ENCODE results near the gene C1QTNF4. TPM values are rescaled to one million over a fixed set of nuclear protein-coding genes. Genes with fewer than 3 reads are reported as not detected.

C1QTNF4 gene
- total RNA-seq, 1 experiment from 2014 or later = 0.22 TPM

GRCh38 chr11:47593492-47593933 is 698 bp downstream of the C1QTNF4 start:
- Histone ChIP-seq H3K27me3 (ENCODE audit: insufficient read depth, low read depth) (peaks cover 22% of the 10 kb centered on the region; the same call in 1 of the 2 replicates), H2AFZ (no peak overlapping the region), H4K20me1 (ENCODE audit: insufficient read depth) (no peaks in the 10 kb centered on the region), H3K36me3 (ENCODE audit: low read depth) (no peaks in the 10 kb centered on the region), H3K9me2 (ENCODE audit: insufficient read depth) (no peaks in the 10 kb centered on the region), H3K4me2 (no peak overlapping the region), H3K27ac (no peak overlapping the region), H3K9me3 (ENCODE audit: insufficient read depth, low read depth) (no peaks in the 10 kb centered on the region), H3K4me3 (no peak overlapping the region), H3K4me1 (replicated peaks; ENCODE audit: insufficient read depth) (no peaks in the 10 kb centered on the region), H3K79me2 (ENCODE audit: low read depth) (no peaks in the 10 kb centered on the region), H3F3A (ENCODE audit: insufficient read depth, low read depth) (peaks cover 7% of the 10 kb centered on the region; the same call in 1 of the 2 replicates)
- intact Hi-C loops (cut with micrococcal nuclease; ENCODE audit: unreplicated experiment) = no loop called here
- ChIA-PET POLR2A (ENCODE audit: unreplicated experiment) (no interaction called here), CTCF (no interaction called here)
- no peak for TF ChIP-seq CTCF (conservative IDR thresholded peaks at IDR 0.05)
- no peak for TF ChIP-seq EZH2 (IDR thresholded peaks at IDR 0.05; ENCODE audit: low read depth)
- BruUV-seq (replicated peaks) = no TSS peak
- no peak for DNase-seq

- Histone ChIP-seq H3K27ac (no peak overlapping the region), H3K9me3 (ENCODE audit: insufficient read depth, low read depth) (no peaks in the 10 kb centered on the region), H3K36me3 (ENCODE audit: low read depth) (no peaks in the 10 kb centered on the region), H3K9me2 (ENCODE audit: insufficient read depth) (no peaks in the 10 kb centered on the region), H3F3A (ENCODE audit: insufficient read depth, low read depth) (peaks cover 7% of the 10 kb centered on the region; the same call in 1 of the 2 replicates), H3K4me1 (replicated peaks; ENCODE audit: insufficient read depth) (no peaks in the 10 kb centered on the region), H2AFZ (no peak overlapping the region), H3K4me3 (no peak overlapping the region), H3K27me3 (ENCODE audit: insufficient read depth, low read depth) (peaks cover 22% of the 10 kb centered on the region; the same call in 1 of the 2 replicates), H4K20me1 (ENCODE audit: insufficient read depth) (no peaks in the 10 kb centered on the region), H3K4me2 (no peak overlapping the region), H3K79me2 (ENCODE audit: low read depth) (no peaks in the 10 kb centered on the region)
- ChIA-PET POLR2A (ENCODE audit: unreplicated experiment) (no interaction called here), CTCF (no interaction called here)
- intact Hi-C loops (cut with micrococcal nuclease; ENCODE audit: unreplicated experiment) = no loop called here
- DNase-seq = no peak
- BruUV-seq (replicated peaks) = no TSS peak
- TF ChIP-seq CTCF (conservative IDR thresholded peaks at IDR 0.05) (no peak), EZH2 (IDR thresholded peaks at IDR 0.05; ENCODE audit: low read depth) (no peak)
Measured at GRCh38 chr11:47592970-47593369, 1.2 kb downstream of the C1QTNF4 start.

- Histone ChIP-seq H3K4me2 (no peak overlapping the region), H3F3A (ENCODE audit: insufficient read depth, low read depth) (peaks cover 7% of the 10 kb centered on the region; the same call in 1 of the 2 replicates), H3K9me3 (ENCODE audit: insufficient read depth, low read depth) (no peaks in the 10 kb centered on the region), H3K9me2 (ENCODE audit: insufficient read depth) (no peaks in the 10 kb centered on the region), H4K20me1 (ENCODE audit: insufficient read depth) (no peaks in the 10 kb centered on the region), H3K27me3 (ENCODE audit: insufficient read depth, low read depth) (peaks cover 22% of the 10 kb centered on the region; the same call in 1 of the 2 replicates), H3K4me3 (no peak overlapping the region), H3K27ac (no peak overlapping the region), H2AFZ (no peak overlapping the region), H3K79me2 (ENCODE audit: low read depth) (no peaks in the 10 kb centered on the region), H3K36me3 (ENCODE audit: low read depth) (no peaks in the 10 kb centered on the region), H3K4me1 (replicated peaks; ENCODE audit: insufficient read depth) (no peaks in the 10 kb centered on the region)
- CTCF ChIA-PET = no interaction called here
- no peak for DNase-seq
- intact Hi-C loops (cut with micrococcal nuclease; ENCODE audit: unreplicated experiment) = no loop called here
- POLR2A ChIA-PET (ENCODE audit: unreplicated experiment) = no interaction called here
- no TSS peak for BruUV-seq (replicated peaks)
- TF ChIP-seq CTCF (conservative IDR thresholded peaks at IDR 0.05) = no peak
Measured at GRCh38 chr11:47592251-47592650, 2.0 kb downstream of the C1QTNF4 start.
